GM13977 (cell line): Measurements from ENCODE around the gene SFMBT2.

Source experiments
- DNase-seq: peaks from one replicate; pipeline ENCODE4 v3.0.0; 2012; ENCODE audit warnings: low spot score
- CTCF ChIP-seq: IDR thresholded peaks from 2 replicates; pipeline ENCODE4 v1.5.1; 2012; ENCODE audit warnings: mild to moderate bottlenecking, control low read depth; ENCODE audit not compliant: insufficient read depth; ENCODE audit errors: extremely low read depth, missing control alignments
- in situ Hi-C: fragments of 300-500 bp; cut with MboI; formaldehyde crosslinking; loops from one replicate; pipeline ENCODE4 v1.12.0; 2022; ENCODE audit warnings: low sequenced_read_pairs, low pct_unique_long_range_greater_than_20kb, mixed read lengths, inconsistent platforms; ENCODE audit not compliant: unreplicated experiment

The SFMBT2 gene

GRCh38 chr10:7245505-7245904, 165.3 kb downstream of the SFMBT2 start:
- in situ Hi-C loops = no loop called here
- no peak for DNase-seq
- TF ChIP-seq CTCF = no peak

- in situ Hi-C loops = no loop called here
- DNase-seq = peak; percentile 36
- no peak for TF ChIP-seq CTCF
Observed at GRCh38 chr10:7243873-7244272, 167.0 kb downstream of the SFMBT2 start.

GRCh38 chr10:7243139-7243538, 167.7 kb downstream of the SFMBT2 start:
- no peak for DNase-seq
- in situ Hi-C loops = no loop called here
- no peak for TF ChIP-seq CTCF

GRCh38 chr10:7239312-7239985, 171.4 kb downstream of the SFMBT2 start:
- in situ Hi-C loops = no loop called here
- DNase-seq = no peak
- no peak for TF ChIP-seq CTCF

- in situ Hi-C loops = no loop called here
- TF ChIP-seq CTCF = no peak
- no peak for DNase-seq
Observed at GRCh38 chr10:7235376-7235775, 175.5 kb downstream of the SFMBT2 start.

- DNase-seq = no peak
- in situ Hi-C loops = no loop called here
- no peak for TF ChIP-seq CTCF
Observed at GRCh38 chr10:7234109-7234508, 176.7 kb downstream of the SFMBT2 start.
